OCI-LY3 (cell line): ENCODE data around the gene AMOTL1.

Experiments
- CTCF ChIP-seq: fragments of 200-600, 300-600 bp; sonication (generic); IDR thresholded peaks from 2 replicates; pipeline ENCODE4 v1.5.1; 2014; ENCODE audit warnings: antibody characterized with exemption, low read length, low read depth
- EZH2phosphoT487 ChIP-seq: fragments of 200-600 bp; shearing (Covaris generic); IDR thresholded peaks from 2 replicates; pipeline ENCODE4 v1.6.1; 2018; ENCODE audit warnings: antibody characterized with exemption, mixed run types, low read depth

- TF ChIP-seq CTCF (no peak), EZH2phosphoT487 (no peak)
These were observed 88.3 kb downstream of the AMOTL1 start for GRCh38 chr11:94856443-94856842.
